SK-N-SH (cell line): ENCODE measurements around the gene NCAM1. TPM values are rescaled to one million over a fixed set of nuclear protein-coding genes. Genes with fewer than 3 reads are reported as not detected.

Experiments used
- CTCF ChIA-PET: fragments of 300-600, 350-600 bp; formaldehyde crosslinking; extraction: SDS; loops from one replicate; lab custom pipeline; 2021; lab: Yijun Ruan, JAX
- POLR2A ChIA-PET: fragments of 350-600 bp; sonication (Branson Sonifier 250); formaldehyde crosslinking; extraction: SDS; loops from one replicate; lab custom pipeline; 2020; ENCODE audit warnings: antibody characterized with exemption, inconsistent platforms; lab: Yijun Ruan, JAX
- DNase-seq: peaks from one replicate; pipeline ENCODE4 v3.0.0; 2012
- H2AFZ ChIP-seq: fragments of 200-600 bp; sonication (generic); 2 replicates; pipeline ENCODE4 v1.8.1; 2016; ENCODE audit warnings: antibody characterized with exemption, mild to moderate bottlenecking, low read depth
- H3F3A ChIP-seq: fragments of 200-600 bp; sonication (generic); replicated peaks from 2 replicates; pipeline ENCODE3; 2016; ENCODE audit warnings: antibody characterized with exemption, mild to moderate bottlenecking; ENCODE audit not compliant: insufficient read depth
- H3K27ac ChIP-seq, 2 experiments: fragments of 200-500 bp in 1 of 2; fragments of 200-600 bp in 1 of 2; sonication (Bioruptor generic) in 1 of 2; sonication (generic), shearing (Covaris generic) in 1 of 2; 2 replicates each; pipeline versions ENCODE4 v1.5.1 to v1.6.1; 2014 to 2016; ENCODE audit warnings: low read depth in 2 of 2, inconsistent platforms in 1 of 2, low read length in 1 of 2, mild to moderate bottlenecking in 1 of 2, mixed read lengths in 1 of 2
- H3K27me3 ChIP-seq: fragments of 200-600 bp; sonication (generic), shearing (Covaris generic); 2 replicates; pipeline ENCODE4 v1.6.1; 2016; ENCODE audit warnings: mixed run types; ENCODE audit not compliant: insufficient read depth
- H3K36me3 ChIP-seq, 2 experiments: fragments of 200-500 bp in 1 of 2; fragments of 200-600 bp in 1 of 2; sonication (Bioruptor generic) in 1 of 2; sonication (generic) in 1 of 2; replicated peaks in 1 of 2; 2 replicates each; pipeline versions ENCODE3 to v1.5.1; 2014 to 2016; ENCODE audit warnings: low read length in 1 of 2, mild to moderate bottlenecking in 1 of 2; ENCODE audit not compliant: insufficient read depth in 2 of 2, control insufficient read depth in 1 of 2
- H3K4me1 ChIP-seq, 2 experiments: fragments of 200-500 bp in 1 of 2; fragments of 200-600 bp in 1 of 2; sonication (Bioruptor generic) in 1 of 2; sonication (generic), shearing (Covaris generic) in 1 of 2; 2 replicates each; pipeline versions ENCODE4 v1.5.1 to v1.6.1; 2014 to 2016; ENCODE audit warnings: low read depth in 1 of 2, low read length in 1 of 2, mixed run types in 1 of 2; ENCODE audit not compliant: insufficient read depth in 2 of 2, control insufficient read depth in 1 of 2
- H3K4me2 ChIP-seq: fragments of 200-600 bp; sonication (generic), shearing (Covaris generic); 2 replicates; pipeline ENCODE4 v1.6.1; 2017; ENCODE audit warnings: mixed run types
- H3K4me3 ChIP-seq, 2 experiments: fragments of 200-500 bp in 1 of 2; fragments of 200-600 bp in 1 of 2; sonication (Bioruptor generic) in 1 of 2; sonication (generic), shearing (Covaris generic) in 1 of 2; 2 replicates each; pipeline versions ENCODE4 v1.5.1 to v1.8.1; 2014 to 2016; ENCODE audit warnings: low read depth in 2 of 2, inconsistent platforms in 1 of 2, low read length in 1 of 2, mild to moderate bottlenecking in 1 of 2, mixed read lengths in 1 of 2, moderate library complexity in 1 of 2
- H3K79me2 ChIP-seq: fragments of 200-600 bp; sonication (generic); 2 replicates; pipeline ENCODE4 v1.8.1; 2017; ENCODE audit warnings: mild to moderate bottlenecking; ENCODE audit not compliant: insufficient read depth
- H3K9ac ChIP-seq: fragments of 200-600 bp; sonication (generic); 2 replicates; pipeline ENCODE4 v1.6.1; 2017; ENCODE audit warnings: mixed run types
- H3K9me2 ChIP-seq: fragments of 200-600 bp; sonication (generic); 2 replicates; pipeline ENCODE4 v1.6.1; 2017; ENCODE audit warnings: mixed run types
- H3K9me3 ChIP-seq: fragments of 200-600 bp; sonication (generic); 2 replicates; pipeline ENCODE4 v1.6.1; 2017; ENCODE audit warnings: mixed run types, mild to moderate bottlenecking, moderate library complexity
- H4K20me1 ChIP-seq: fragments of 200-600 bp; sonication (generic); 2 replicates; pipeline ENCODE4 v1.6.1; 2017; ENCODE audit warnings: mild to moderate bottlenecking, mixed run types; ENCODE audit not compliant: insufficient read depth
- CHD2 ChIP-seq: fragments of 150-350 bp; IDR thresholded peaks from 2 replicates; pipeline ENCODE4 v1.6.1; 2018; ENCODE audit warnings: low read length; ENCODE audit not compliant: partially characterized antibody
- ELF1 ChIP-seq: IDR thresholded peaks from 2 replicates; pipeline ENCODE4 v1.4.0; 2012
- EZH2phosphoT487 ChIP-seq: fragments of 200-600 bp; sonication (generic); IDR thresholded peaks from 2 replicates; pipeline ENCODE4 v1.6.1; 2017; ENCODE audit warnings: low read depth, mixed run types, mild to moderate bottlenecking, antibody characterized with exemption, moderate library complexity, borderline replicate concordance
- FOSL2 ChIP-seq: IDR thresholded peaks from 2 replicates; pipeline ENCODE4 v1.4.0; 2012; ENCODE audit warnings: low read depth, mild to moderate bottlenecking, moderate library complexity, borderline replicate concordance
- FOXM1 ChIP-seq: IDR thresholded peaks from 2 replicates; pipeline ENCODE4 v1.4.0; 2012; ENCODE audit warnings: low read depth, mild to moderate bottlenecking
- GABPA ChIP-seq: IDR thresholded peaks from 2 replicates; pipeline ENCODE4 v1.4.0; 2012; ENCODE audit warnings: low read depth, mild to moderate bottlenecking
- MAX ChIP-seq: IDR thresholded peaks from 2 replicates; pipeline ENCODE4 v1.4.0; 2012; ENCODE audit warnings: low read depth
- MXI1 ChIP-seq: IDR thresholded peaks from 2 replicates; pipeline ENCODE4 v1.6.1; 2012; ENCODE audit warnings: mild to moderate bottlenecking, low read depth, low read length, improper control_type of control experiment
- NFIC ChIP-seq: IDR thresholded peaks from 2 replicates; pipeline ENCODE4 v1.4.0; 2012; ENCODE audit warnings: borderline replicate concordance
- NRF1 ChIP-seq: IDR thresholded peaks from 2 replicates; pipeline ENCODE4 v1.6.1; 2012; ENCODE audit warnings: low read depth, mild to moderate bottlenecking, low read length
- PBX3 ChIP-seq: IDR thresholded peaks from 2 replicates; pipeline ENCODE4; 2012
- REST ChIP-seq: IDR thresholded peaks from 2 replicates; pipeline ENCODE4 v1.6.1; 2012; ENCODE audit warnings: mild to moderate bottlenecking, low read depth, low read length, moderate library complexity
- RXRA ChIP-seq: IDR thresholded peaks from 2 replicates; pipeline ENCODE4 v1.4.0; 2012; ENCODE audit warnings: low read depth, mild to moderate bottlenecking, borderline replicate concordance
- TCF12 ChIP-seq: IDR thresholded peaks from 2 replicates; pipeline ENCODE4 v1.4.0; 2012
- TEAD4 ChIP-seq: IDR thresholded peaks from 2 replicates; pipeline ENCODE4 v1.4.0; 2012; ENCODE audit warnings: mild to moderate bottlenecking, borderline replicate concordance; ENCODE audit not compliant: insufficient read depth
- YY1 ChIP-seq: IDR thresholded peaks from 2 replicates; pipeline ENCODE4 v1.4.0; 2012; ENCODE audit warnings: low read depth, mild to moderate bottlenecking
- ZBTB33 ChIP-seq: IDR thresholded peaks from 2 replicates; pipeline ENCODE4 v1.4.0; 2012; ENCODE audit warnings: low read depth, borderline replicate concordance
- whole genome bisulfite sequencing: methylation state at CpG from one replicate; pipeline ENCODE4 v1.1.6; 2017; ENCODE audit warnings: low lambda C conversion rate; 5-methylcytosine and 5-hydroxymethylcytosine counted together
- polyA plus RNA-seq, 3 experiments: library from polyadenylated mRNA; depleted of rRNA; stranded (reverse); fragments of >200 nt; gene quantifications; 2 replicates each; pipeline ENCODE4 v1.2.3, GENCODE V29; 2012

The NCAM1 gene
- polyA plus RNA-seq, 1 of the 3 experiments (the other 2 are of a cell fraction), result 19.4 TPM

GRCh38 chr11:113278481-113278880 lies 317.3 kb downstream of the NCAM1 start:
- Histone ChIP-seq H3K4me1 (peaks cover 0 to 16% of the 10 kb centered on the region in 2 experiments; a peak in 1 of 4 replicates), H3K9me2 (no peaks in the 10 kb centered on the region), H3K9me3 (no peaks in the 10 kb centered on the region), H3K4me2 (no peak overlapping the region), H3K36me3 (no peaks in the 10 kb centered on the region), H3K27ac (no peak overlapping the region), H3K9ac (no peak overlapping the region), H3K79me2 (no peaks in the 10 kb centered on the region), H2AFZ (no peak overlapping the region), H3F3A (no peaks in the 10 kb centered on the region), H3K4me3 (no peak overlapping the region), H4K20me1 (no peaks in the 10 kb centered on the region), H3K27me3 (no peaks in the 10 kb centered on the region)
- no peak for TF ChIP-seq TEAD4
- no peak for TF ChIP-seq FOXM1
- TF ChIP-seq MXI1, result no peak
- no peak for TF ChIP-seq RXRA
- no peak for TF ChIP-seq TCF12
- TF ChIP-seq NFIC, result no peak
- no peak for TF ChIP-seq FOSL2
- no peak for TF ChIP-seq PBX3
- no peak for TF ChIP-seq MAX
- TF ChIP-seq ZBTB33, result no peak
- TF ChIP-seq ELF1, result no peak
- no peak for TF ChIP-seq REST
- TF ChIP-seq NRF1, result no peak
- TF ChIP-seq YY1, result no peak
- TF ChIP-seq CHD2, result no peak
- TF ChIP-seq EZH2phosphoT487, result no peak
- no peak for TF ChIP-seq GABPA
- WGBS, result 89% methylated on average over 9 of the region's 9 CpGs
- no peak for DNase-seq
- ChIA-PET POLR2A (no interaction called here), CTCF (interaction anchor here (1.0 to 1.4 kb wide), 2 partner anchors 11 to 691 kb away, joined by 4 to 10 read pairs; no protein-coding TSS in a partner anchor)
